Vagina (tissue), 2 donors: ENCODE data around the gene GALR2. TPM values are rescaled to one million over a fixed set of nuclear protein-coding genes. Genes with fewer than 3 reads are reported as not detected.

Source experiments
- DNase-seq, 2 donors: peaks; one replicate each; pipeline ENCODE4 v3.0.0-alpha.2; 2017; ENCODE audit errors: extremely low spot score in 2 of 2
- H3K27ac ChIP-seq: fragments of 200-600 bp; sonication (generic); one replicate; pipeline ENCODE4 v1.5.1; 2019
- H3K27me3 ChIP-seq: fragments of 200-600 bp; sonication (generic); one replicate; pipeline ENCODE4 v1.5.1; 2019
- H3K36me3 ChIP-seq, 2 donors: fragments of 200-600 bp; sonication (generic); one replicate each; pipeline ENCODE4 v1.5.1; 2017 to 2019
- H3K4me1 ChIP-seq: fragments of 200-600 bp; sonication (generic); one replicate; pipeline ENCODE4 v1.5.1; 2019
- H3K4me3 ChIP-seq, 2 donors: fragments of 200-600 bp; sonication (generic); 1 replicate in 1 of 2; 2 replicates in 1 of 2; pipeline ENCODE4 v1.5.1; 2016 to 2019
- H3K9me3 ChIP-seq: fragments of 200-600 bp; sonication (generic); one replicate; pipeline ENCODE4 v1.5.1; 2019
- CTCF ChIP-seq, 3 experiments: fragments of 450-650 bp in 2 of 3; fragments of 200-600 bp in 1 of 3; sonication (generic) in 1 of 3; IDR thresholded peaks; one replicate each; pipeline ENCODE4 v1.5.1; 2017 to 2019; ENCODE audit warnings: antibody characterized with exemption in 3 of 3, mild to moderate bottlenecking in 2 of 3, moderate library complexity in 2 of 3
- POLR2A ChIP-seq, 2 donors: fragments of 450-650 bp; IDR thresholded peaks; one replicate each; pipeline ENCODE4 v1.6.1; 2017; ENCODE audit warnings: antibody characterized with exemption in 2 of 2, mild to moderate bottlenecking in 2 of 2, moderate library complexity in 2 of 2
- POLR2AphosphoS5 ChIP-seq, 2 donors: sonication (generic); formaldehyde crosslinking; IDR thresholded peaks; one replicate each; pipeline ENCODE4 v1.9.0; 2017; ENCODE audit warnings: antibody characterized with exemption in 2 of 2, mild to moderate bottlenecking in 2 of 2, low read depth in 1 of 2; ENCODE audit not compliant: insufficient read depth in 1 of 2
- intact Hi-C: fragments of 100-400 bp; cut with DNase I; formaldehyde crosslinking; loops from one replicate; pipeline ENCODE4 v1.15.1; 2023
- total RNA-seq: library from RNA; depleted of rRNA; stranded (reverse); fragments of >200 nt; gene quantifications from one replicate; pipeline ENCODE4 v1.2.3, GENCODE V29; 2016

The GALR2 gene
- total RNA-seq, 1 donor from 2014 or later = not detected

- no peaks in the 10 kb centered on the region for H3K4me1 ChIP-seq
- peaks cover 4 to 81% of the 10 kb centered on the region in 2 donors for H3K36me3 ChIP-seq
- no peak overlapping the region for H3K27ac ChIP-seq
- intact Hi-C loops = no loop called here
- H3K9me3 ChIP-seq = no peaks in the 10 kb centered on the region
- no peaks in the 10 kb centered on the region for H3K27me3 ChIP-seq
- DNase-seq = no peak
- TF ChIP-seq CTCF (IDR thresholded peaks at IDR 0.05) = no peak
- no peak for TF ChIP-seq POLR2AphosphoS5 (IDR thresholded peaks at IDR 0.05; ENCODE audit: insufficient read depth in 1 of 2, low read depth in 1 of 2)
- TF ChIP-seq POLR2A (IDR thresholded peaks at IDR 0.05) = no peak
- H3K4me3 ChIP-seq = no peak overlapping the region
Observed at GRCh38 chr17:76091526-76092286, 17.1 kb downstream of the GALR2 start.

- DNase-seq = peak in 1 of 2 donors; percentile 84
- TF ChIP-seq POLR2A (IDR thresholded peaks at IDR 0.05) = no peak
- no peak for TF ChIP-seq POLR2AphosphoS5 (IDR thresholded peaks at IDR 0.05; ENCODE audit: insufficient read depth in 1 of 2, low read depth in 1 of 2)
- peaks cover 4 to 83% of the 10 kb centered on the region in 2 donors for H3K36me3 ChIP-seq
- H3K27me3 ChIP-seq = no peaks in the 10 kb centered on the region
- no peaks in the 10 kb centered on the region for H3K9me3 ChIP-seq
- no peak overlapping the region for H3K4me3 ChIP-seq
- no peaks in the 10 kb centered on the region for H3K4me1 ChIP-seq
- intact Hi-C loops = no loop called here
- no peak overlapping the region for H3K27ac ChIP-seq
Observed at GRCh38 chr17:76092526-76093413, 18.2 kb downstream of the GALR2 start.

GRCh38 chr17:76094046-76094445, 19.5 kb downstream of the GALR2 start:
- H3K9me3 ChIP-seq = no peaks in the 10 kb centered on the region
- H3K27ac ChIP-seq = no peak overlapping the region
- TF ChIP-seq CTCF (IDR thresholded peaks at IDR 0.05) = no peak
- no peak for TF ChIP-seq POLR2A (IDR thresholded peaks at IDR 0.05)
- TF ChIP-seq POLR2AphosphoS5 (IDR thresholded peaks at IDR 0.05; ENCODE audit: insufficient read depth in 1 of 2, low read depth in 1 of 2) = no peak
- H3K36me3 ChIP-seq = peaks cover 4 to 72% of the 10 kb centered on the region in 2 donors
- no peaks in the 10 kb centered on the region for H3K4me1 ChIP-seq
- no peaks in the 10 kb centered on the region for H3K27me3 ChIP-seq
- H3K4me3 ChIP-seq = no peak overlapping the region
- no peak for DNase-seq
- intact Hi-C loops = no loop called here

- H3K36me3 ChIP-seq = peaks cover 4 to 71% of the 10 kb centered on the region in 2 donors
Observed at GRCh38 chr17:76095943-76096342, 21.4 kb downstream of the GALR2 start.

More at GRCh38 chr17:76095943-76096342, 21.4 kb downstream of the GALR2 start:
- DNase-seq = no peak
- no peak for TF ChIP-seq CTCF (IDR thresholded peaks at IDR 0.05)
- TF ChIP-seq POLR2A (IDR thresholded peaks at IDR 0.05) = no peak
- no peak for TF ChIP-seq POLR2AphosphoS5 (IDR thresholded peaks at IDR 0.05; ENCODE audit: insufficient read depth in 1 of 2, low read depth in 1 of 2)
- no peak overlapping the region for H3K27ac ChIP-seq
- intact Hi-C loops = no loop called here
- no peaks in the 10 kb centered on the region for H3K27me3 ChIP-seq
- H3K4me3 ChIP-seq = no peak overlapping the region
- H3K4me1 ChIP-seq = no peaks in the 10 kb centered on the region
- no peaks in the 10 kb centered on the region for H3K9me3 ChIP-seq
